ENCODE data around the gene BSG.

Gene BSG

DNA sequence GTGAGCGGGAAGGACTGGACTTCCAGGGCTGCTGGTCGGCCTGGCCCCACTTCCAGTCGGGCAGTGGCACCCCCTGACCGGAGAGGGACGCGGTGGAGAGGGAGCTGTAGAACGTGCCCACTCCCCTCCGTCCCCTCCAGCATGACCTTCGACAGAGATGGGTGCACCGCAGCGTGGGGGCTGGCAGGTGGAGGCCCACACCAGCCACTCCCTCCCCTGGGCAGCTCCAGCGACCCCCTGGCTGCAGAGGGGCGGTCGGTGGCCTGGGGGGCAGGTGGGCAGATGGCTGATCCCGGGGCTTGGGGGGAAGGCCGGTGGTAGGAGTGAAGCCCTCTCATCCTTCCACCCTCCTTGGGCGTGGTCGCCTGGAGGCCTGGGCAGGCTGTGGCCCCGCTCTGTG, 19.7 kb downstream of the BSG start:
- no peak overlapping the region for H3K9ac ChIP-seq (ENCODE audit: low read length)
- H3K79me2 ChIP-seq (ENCODE audit: low read length) = no peaks in the 10 kb centered on the region
- no peak overlapping the region for H3K4me3 ChIP-seq (ENCODE audit: low read length)
- H3K4me1 ChIP-seq (ENCODE audit: low read length) = no peaks in the 10 kb centered on the region
- no peaks in the 10 kb centered on the region for H3K27me3 ChIP-seq (ENCODE audit: low read depth, low read length)
- H2AFZ ChIP-seq (ENCODE audit: low read depth, low read length) = no peak overlapping the region
- H3K4me2 ChIP-seq (ENCODE audit: low read length) = no peak overlapping the region
- no peak for TF ChIP-seq EZH2phosphoT487 (IDR thresholded peaks at IDR 0.05; ENCODE audit: low read depth)
- TF ChIP-seq, protein P1, sequence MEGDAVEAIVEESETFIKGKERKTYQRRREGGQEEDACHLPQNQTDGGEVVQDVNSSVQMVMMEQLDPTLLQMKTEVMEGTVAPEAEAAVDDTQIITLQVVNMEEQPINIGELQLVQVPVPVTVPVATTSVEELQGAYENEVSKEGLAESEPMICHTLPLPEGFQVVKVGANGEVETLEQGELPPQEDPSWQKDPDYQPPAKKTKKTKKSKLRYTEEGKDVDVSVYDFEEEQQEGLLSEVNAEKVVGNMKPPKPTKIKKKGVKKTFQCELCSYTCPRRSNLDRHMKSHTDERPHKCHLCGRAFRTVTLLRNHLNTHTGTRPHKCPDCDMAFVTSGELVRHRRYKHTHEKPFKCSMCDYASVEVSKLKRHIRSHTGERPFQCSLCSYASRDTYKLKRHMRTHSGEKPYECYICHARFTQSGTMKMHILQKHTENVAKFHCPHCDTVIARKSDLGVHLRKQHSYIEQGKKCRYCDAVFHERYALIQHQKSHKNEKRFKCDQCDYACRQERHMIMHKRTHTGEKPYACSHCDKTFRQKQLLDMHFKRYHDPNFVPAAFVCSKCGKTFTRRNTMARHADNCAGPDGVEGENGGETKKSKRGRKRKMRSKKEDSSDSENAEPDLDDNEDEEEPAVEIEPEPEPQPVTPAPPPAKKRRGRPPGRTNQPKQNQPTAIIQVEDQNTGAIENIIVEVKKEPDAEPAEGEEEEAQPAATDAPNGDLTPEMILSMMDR (IDR thresholded peaks at IDR 0.05; ENCODE audit: low read depth, low read length) = no peak
- no peaks in the 10 kb centered on the region for H3K36me3 ChIP-seq (replicated peaks; ENCODE audit: low read depth, low read length)
- H3K9me3 ChIP-seq (ENCODE audit: insufficient read depth, low read length) = no peaks in the 10 kb centered on the region
- peaks cover 6% of the 10 kb centered on the region; the same call in 1 of the 2 replicates for H4K20me1 ChIP-seq (ENCODE audit: insufficient read depth, low read length)
- no peak overlapping the region for H3K27ac ChIP-seq (ENCODE audit: low read length)

DNA sequence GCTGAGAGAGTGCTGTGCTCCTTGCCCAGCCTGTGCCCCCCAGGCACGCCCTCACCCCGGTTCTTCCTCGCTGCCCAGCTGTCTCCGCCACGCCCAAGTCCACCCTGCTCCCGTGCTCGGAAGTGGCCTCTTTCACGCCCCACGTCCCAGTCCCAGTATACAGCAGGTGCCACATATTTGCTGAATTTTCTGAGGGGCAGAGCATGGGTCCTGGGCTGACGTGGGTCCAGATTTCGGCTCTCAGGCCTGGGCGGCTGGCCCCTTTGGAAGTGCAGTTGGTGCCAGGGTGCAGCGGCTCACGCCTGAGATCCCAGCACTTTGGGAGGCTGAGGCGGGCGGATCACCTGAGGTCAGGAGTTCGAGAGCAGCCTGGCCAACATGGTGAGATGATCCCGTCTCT, 20.7 kb downstream of the BSG start:
- no peak overlapping the region for H3K4me2 ChIP-seq (ENCODE audit: low read length)
- H3K79me2 ChIP-seq (ENCODE audit: low read length) = no peaks in the 10 kb centered on the region
- H3K4me1 ChIP-seq (ENCODE audit: low read length) = no peaks in the 10 kb centered on the region
- no peak overlapping the region for H3K9ac ChIP-seq (ENCODE audit: low read length)
- TF ChIP-seq, protein P1 (IDR thresholded peaks at IDR 0.05; ENCODE audit: low read depth, low read length) = no peak
- TF ChIP-seq EZH2phosphoT487 (IDR thresholded peaks at IDR 0.05; ENCODE audit: low read depth) = no peak
- H3K36me3 ChIP-seq (replicated peaks; ENCODE audit: low read depth, low read length) = no peaks in the 10 kb centered on the region
- no peak overlapping the region for H3K4me3 ChIP-seq (ENCODE audit: low read length)
- H3K27me3 ChIP-seq (ENCODE audit: low read depth, low read length) = no peaks in the 10 kb centered on the region
- no peak overlapping the region for H3K27ac ChIP-seq (ENCODE audit: low read length)
- H3K9me3 ChIP-seq (ENCODE audit: insufficient read depth, low read length) = no peaks in the 10 kb centered on the region
- no peak overlapping the region for H2AFZ ChIP-seq (ENCODE audit: low read depth, low read length)
- H4K20me1 ChIP-seq (ENCODE audit: insufficient read depth, low read length) = peaks cover 6% of the 10 kb centered on the region; the same call in 1 of the 2 replicates

DNA sequence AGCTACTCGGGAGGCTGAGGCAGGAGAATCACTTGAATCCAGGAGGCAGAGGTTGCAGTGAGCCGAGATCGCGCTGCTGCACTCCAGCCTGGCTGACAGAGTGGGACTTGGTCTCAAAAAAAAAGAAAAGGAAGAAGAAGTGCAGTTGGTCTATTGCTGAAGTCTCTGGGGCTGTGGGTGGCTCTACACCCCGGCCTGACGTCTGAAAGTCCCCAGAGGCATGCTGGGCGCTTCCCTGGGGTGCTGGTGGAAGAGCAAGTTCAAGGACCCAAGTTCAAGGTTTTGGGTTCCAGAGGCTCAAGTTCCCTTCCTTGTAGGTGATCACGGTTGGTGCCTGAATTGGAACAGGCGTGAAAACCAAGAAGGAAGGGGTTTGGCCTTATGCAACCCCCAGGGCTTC, 21.1 kb downstream of the BSG start:
- Histone ChIP-seq H3K79me2 (ENCODE audit: low read length) (no peaks in the 10 kb centered on the region), H3K4me1 (ENCODE audit: low read length) (no peaks in the 10 kb centered on the region), H3K9ac (ENCODE audit: low read length) (no peak overlapping the region), H3K27ac (ENCODE audit: low read length) (no peak overlapping the region), H2AFZ (ENCODE audit: low read depth, low read length) (no peak overlapping the region), H3K9me3 (ENCODE audit: insufficient read depth, low read length) (no peaks in the 10 kb centered on the region), H4K20me1 (ENCODE audit: insufficient read depth, low read length) (peaks cover 6% of the 10 kb centered on the region; the same call in 1 of the 2 replicates), H3K36me3 (replicated peaks; ENCODE audit: low read depth, low read length) (no peaks in the 10 kb centered on the region), H3K4me2 (ENCODE audit: low read length) (no peak overlapping the region), H3K27me3 (ENCODE audit: low read depth, low read length) (no peaks in the 10 kb centered on the region), H3K4me3 (ENCODE audit: low read length) (no peak overlapping the region)
- TF ChIP-seq, protein P1 (IDR thresholded peaks at IDR 0.05; ENCODE audit: low read depth, low read length) = no peak
- TF ChIP-seq EZH2phosphoT487 (IDR thresholded peaks at IDR 0.05; ENCODE audit: low read depth) = no peak

DNA sequence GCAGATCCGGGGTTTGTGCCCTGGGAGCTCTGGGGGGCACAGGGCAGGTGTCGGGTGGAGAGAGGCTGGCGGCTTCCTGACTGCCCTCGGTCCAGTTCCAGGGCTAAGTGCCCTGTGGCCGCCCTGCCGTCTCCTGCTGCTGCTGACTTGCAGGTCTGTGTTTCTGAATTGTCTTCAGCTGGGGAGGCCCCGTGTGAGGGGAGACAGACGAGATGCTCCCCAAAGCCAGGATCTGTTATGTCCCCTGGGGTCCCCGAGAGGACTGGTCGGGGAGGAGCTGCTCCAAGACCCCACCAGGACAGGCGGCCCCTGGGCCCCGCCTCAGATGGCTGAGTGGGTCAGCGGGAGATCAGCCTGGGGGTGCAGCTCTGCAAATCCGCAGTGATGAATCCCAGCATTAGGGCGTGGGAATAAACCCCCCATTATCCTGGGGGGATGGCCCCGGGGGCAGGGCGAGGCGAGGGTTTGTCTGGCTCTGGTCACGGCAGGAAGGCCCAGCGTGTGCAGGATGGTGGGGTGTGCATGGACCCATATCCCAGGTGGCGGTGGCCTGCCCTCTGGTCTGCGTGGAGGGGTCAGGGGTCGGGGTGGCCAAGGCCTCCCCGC, 22.0 kb downstream of the BSG start:
- Histone ChIP-seq H3K4me1 (ENCODE audit: low read length) (no peaks in the 10 kb centered on the region), H3K36me3 (replicated peaks; ENCODE audit: low read depth, low read length) (no peaks in the 10 kb centered on the region), H4K20me1 (ENCODE audit: insufficient read depth, low read length) (peaks cover 6% of the 10 kb centered on the region; the same call in 1 of the 2 replicates), H3K4me2 (ENCODE audit: low read length) (no peak overlapping the region), H3K79me2 (ENCODE audit: low read length) (no peaks in the 10 kb centered on the region), H2AFZ (ENCODE audit: low read depth, low read length) (no peak overlapping the region), H3K27me3 (ENCODE audit: low read depth, low read length) (no peaks in the 10 kb centered on the region), H3K9me3 (ENCODE audit: insufficient read depth, low read length) (no peaks in the 10 kb centered on the region), H3K4me3 (ENCODE audit: low read length) (no peak overlapping the region), H3K9ac (ENCODE audit: low read length) (no peak overlapping the region), H3K27ac (ENCODE audit: low read length) (no peak overlapping the region)
- no peak for TF ChIP-seq EZH2phosphoT487 (IDR thresholded peaks at IDR 0.05; ENCODE audit: low read depth)
- TF ChIP-seq, protein P1 (IDR thresholded peaks at IDR 0.05; ENCODE audit: low read depth, low read length) = no peak

Data from OCI-LY3 (cell line).